Measurements from ENCODE around the gene CEP104. TPM values are rescaled to one million over a fixed set of nuclear protein-coding genes. Genes with fewer than 3 reads are reported as not detected.
"Not testable (repeated sequence)": the region's sequence is repeated elsewhere in the genome, so short reads cannot be mapped to it uniquely, and the experiment has no call there.

Gene CEP104
- total and polyA plus RNA-seq, 10 of the 15 experiments (the other 5 are each of a cell fraction or from before 2014, with no cell fraction given): 7.2 to 34.8 (median 19.3) TPM

DNA sequence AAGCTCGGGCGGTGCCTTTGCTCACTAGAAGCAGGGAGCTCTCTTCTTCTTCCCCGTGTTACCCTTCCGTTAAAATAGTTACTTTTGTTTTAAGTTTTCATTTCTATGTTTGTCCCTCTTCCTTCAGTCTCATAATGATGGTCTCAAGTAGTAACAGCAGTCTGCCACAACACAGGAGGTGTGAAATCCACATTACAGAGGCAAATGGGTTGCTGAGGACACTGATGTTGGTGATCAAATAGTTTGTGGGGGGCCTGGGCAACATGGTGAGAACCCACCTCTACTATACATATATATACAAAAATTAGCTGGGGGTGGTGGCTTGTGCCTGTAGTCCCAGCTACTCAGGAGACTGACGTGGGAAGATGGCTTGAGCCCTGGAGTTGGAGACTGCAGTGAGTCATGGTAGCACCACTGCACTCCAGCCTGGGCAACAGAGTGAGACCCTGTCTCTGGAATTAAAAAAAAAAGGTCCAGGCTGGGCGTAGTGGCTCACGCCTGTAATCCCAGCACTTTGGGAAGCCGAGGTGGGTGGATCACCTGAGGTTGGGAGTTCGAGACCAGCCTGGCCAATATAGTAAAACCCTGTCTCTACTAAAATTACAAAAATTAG, 46.8 kb downstream of the CEP104 start:
- H3K4me3 ChIP-seq; BruUV-seq (replicated peaks); H3K4me1 ChIP-seq (ENCODE audit: control insufficient read depth, insufficient read depth, low read length); H3K27ac ChIP-seq (ENCODE audit: control insufficient read depth, insufficient read depth); POLR2A ChIA-PET; SMC1A ChIA-PET (ENCODE audit: uncharacterized antibody, unreplicated experiment); H3K27me3 ChIP-seq (replicated peaks in 1 of 2; ENCODE audit: control insufficient read depth in 2 of 2, insufficient read depth in 2 of 2, low read length in 1 of 2); ATAC-seq; H4K20me1 ChIP-seq (ENCODE audit: control insufficient read depth, insufficient read depth); H3K36me3 ChIP-seq (ENCODE audit: control insufficient read depth in 2 of 2, insufficient read depth in 2 of 2, low read length in 1 of 2); FAIRE-seq; H3K9ac ChIP-seq (ENCODE audit: control insufficient read depth, insufficient read depth, low read length); in situ Hi-C loops (cut with MboI); H3K9me3 ChIP-seq (replicated peaks; ENCODE audit: control insufficient read depth, insufficient read depth, low read length); intact Hi-C loops (cut with micrococcal nuclease; ENCODE audit: unreplicated experiment); DNase-seq (ENCODE audit: low read depth, low spot score); H2AFZ ChIP-seq (ENCODE audit: control insufficient read depth, low read depth, low read length); RAD21 ChIA-PET (ENCODE audit: unreplicated experiment); H3K4me2 ChIP-seq (ENCODE audit: control insufficient read depth, insufficient read depth); H3K79me2 ChIP-seq (ENCODE audit: control insufficient read depth, insufficient read depth, low read length): not testable (repeated sequence)
- WGBS (ENCODE audit: insufficient coverage, insufficient replicate concordance, low lambda C conversion rate, missing lambda C conversion rate): 28% methylated on average over 9 of the region's 9 CpGs
- CTCF ChIA-PET: interaction anchor here (1.3 kb wide), 1 partner anchor 35 kb away, joined by 3 read pairs; no protein-coding TSS in a partner anchor

DNA sequence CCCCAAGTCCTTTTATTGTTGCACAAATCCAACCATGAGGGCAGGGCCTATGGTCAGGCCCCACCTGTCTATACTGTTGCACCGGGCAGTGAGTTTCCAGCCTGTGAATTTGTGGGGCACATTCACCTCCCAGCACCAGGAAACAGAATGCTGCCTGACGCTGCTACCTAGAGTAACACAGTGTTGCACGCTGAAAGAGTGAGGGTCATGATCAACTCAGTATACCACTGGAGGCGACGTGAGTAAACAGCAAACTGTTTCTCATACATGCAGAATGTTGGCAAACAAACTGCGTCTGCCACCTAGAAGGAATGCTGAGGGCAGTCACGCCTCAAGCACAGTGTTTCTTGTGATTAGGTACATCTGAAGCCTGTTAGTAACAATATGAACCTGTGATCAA, 47.3 kb downstream of the CEP104 start:
- ChIA-PET SMC1A (ENCODE audit: uncharacterized antibody, unreplicated experiment) (no interaction called here), POLR2A (no interaction called here), RAD21 (ENCODE audit: unreplicated experiment) (no interaction called here), CTCF (interaction anchor here (1.3 kb wide), 1 partner anchor 34 kb away, joined by 3 read pairs; no protein-coding TSS in a partner anchor)
- 57% methylated on average over 7 of the region's 7 CpGs for WGBS (ENCODE audit: insufficient coverage, insufficient replicate concordance, low lambda C conversion rate, missing lambda C conversion rate)
- no peak overlapping the region for H3K4me2 ChIP-seq (ENCODE audit: control insufficient read depth, insufficient read depth)
- no peak overlapping the region for H2AFZ ChIP-seq (ENCODE audit: control insufficient read depth, low read depth, low read length)
- H3K4me3 ChIP-seq: no peak overlapping the region
- no TSS peak for BruUV-seq (replicated peaks)
- ATAC-seq (no peak), FAIRE-seq (no peak), DNase-seq (ENCODE audit: low read depth, low spot score) (no peak)
- in situ Hi-C loops (cut with MboI): no loop called here
- peaks cover 6% of the 10 kb centered on the region; the same call in 1 of the 2 replicates for H3K4me1 ChIP-seq (ENCODE audit: control insufficient read depth, insufficient read depth, low read length)
- no peaks in the 10 kb centered on the region for H4K20me1 ChIP-seq (ENCODE audit: control insufficient read depth, insufficient read depth)
- H3K79me2 ChIP-seq (ENCODE audit: control insufficient read depth, insufficient read depth, low read length): no peaks in the 10 kb centered on the region
- H3K27ac ChIP-seq (ENCODE audit: control insufficient read depth, insufficient read depth): no peak overlapping the region
- intact Hi-C loops (cut with micrococcal nuclease; ENCODE audit: unreplicated experiment): no loop called here
- no peaks in the 10 kb centered on the region; the same call in 2 of the 3 replicates for H3K9me3 ChIP-seq (replicated peaks; ENCODE audit: control insufficient read depth, insufficient read depth, low read length)
- no peak overlapping the region for H3K9ac ChIP-seq (ENCODE audit: control insufficient read depth, insufficient read depth, low read length)
- H3K36me3 ChIP-seq (ENCODE audit: control insufficient read depth in 2 of 2, insufficient read depth in 2 of 2, low read length in 1 of 2): no peaks in the 10 kb centered on the region
- H3K27me3 ChIP-seq (replicated peaks in 1 of 2; ENCODE audit: control insufficient read depth in 2 of 2, insufficient read depth in 2 of 2, low read length in 1 of 2): no peaks in the 10 kb centered on the region; a peak in 1 of 4 replicates
- no peak for TF ChIP-seq DPF2 (IDR thresholded peaks at IDR 0.05)
- TF ChIP-seq STAT1 (conservative IDR thresholded peaks at IDR 0.05): no peak
- TF ChIP-seq, protein P1, sequence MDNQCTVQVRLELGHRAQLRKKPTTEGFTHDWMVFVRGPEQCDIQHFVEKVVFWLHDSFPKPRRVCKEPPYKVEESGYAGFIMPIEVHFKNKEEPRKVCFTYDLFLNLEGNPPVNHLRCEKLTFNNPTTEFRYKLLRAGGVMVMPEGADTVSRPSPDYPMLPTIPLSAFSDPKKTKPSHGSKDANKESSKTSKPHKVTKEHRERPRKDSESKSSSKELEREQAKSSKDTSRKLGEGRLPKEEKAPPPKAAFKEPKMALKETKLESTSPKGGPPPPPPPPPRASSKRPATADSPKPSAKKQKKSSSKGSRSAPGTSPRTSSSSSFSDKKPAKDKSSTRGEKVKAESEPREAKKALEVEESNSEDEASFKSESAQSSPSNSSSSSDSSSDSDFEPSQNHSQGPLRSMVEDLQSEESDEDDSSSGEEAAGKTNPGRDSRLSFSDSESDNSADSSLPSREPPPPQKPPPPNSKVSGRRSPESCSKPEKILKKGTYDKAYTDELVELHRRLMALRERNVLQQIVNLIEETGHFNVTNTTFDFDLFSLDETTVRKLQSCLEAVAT (IDR thresholded peaks at IDR 0.05): no peak
- TF ChIP-seq, protein P2, sequence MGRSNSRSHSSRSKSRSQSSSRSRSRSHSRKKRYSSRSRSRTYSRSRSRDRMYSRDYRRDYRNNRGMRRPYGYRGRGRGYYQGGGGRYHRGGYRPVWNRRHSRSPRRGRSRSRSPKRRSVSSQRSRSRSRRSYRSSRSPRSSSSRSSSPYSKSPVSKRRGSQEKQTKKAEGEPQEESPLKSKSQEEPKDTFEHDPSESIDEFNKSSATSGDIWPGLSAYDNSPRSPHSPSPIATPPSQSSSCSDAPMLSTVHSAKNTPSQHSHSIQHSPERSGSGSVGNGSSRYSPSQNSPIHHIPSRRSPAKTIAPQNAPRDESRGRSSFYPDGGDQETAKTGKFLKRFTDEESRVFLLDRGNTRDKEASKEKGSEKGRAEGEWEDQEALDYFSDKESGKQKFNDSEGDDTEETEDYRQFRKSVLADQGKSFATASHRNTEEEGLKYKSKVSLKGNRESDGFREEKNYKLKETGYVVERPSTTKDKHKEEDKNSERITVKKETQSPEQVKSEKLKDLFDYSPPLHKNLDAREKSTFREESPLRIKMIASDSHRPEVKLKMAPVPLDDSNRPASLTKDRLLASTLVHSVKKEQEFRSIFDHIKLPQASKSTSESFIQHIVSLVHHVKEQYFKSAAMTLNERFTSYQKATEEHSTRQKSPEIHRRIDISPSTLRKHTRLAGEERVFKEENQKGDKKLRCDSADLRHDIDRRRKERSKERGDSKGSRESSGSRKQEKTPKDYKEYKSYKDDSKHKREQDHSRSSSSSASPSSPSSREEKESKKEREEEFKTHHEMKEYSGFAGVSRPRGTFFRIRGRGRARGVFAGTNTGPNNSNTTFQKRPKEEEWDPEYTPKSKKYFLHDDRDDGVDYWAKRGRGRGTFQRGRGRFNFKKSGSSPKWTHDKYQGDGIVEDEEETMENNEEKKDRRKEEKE (IDR thresholded peaks at IDR 0.05): no peak
- TF ChIP-seq, protein P3, sequence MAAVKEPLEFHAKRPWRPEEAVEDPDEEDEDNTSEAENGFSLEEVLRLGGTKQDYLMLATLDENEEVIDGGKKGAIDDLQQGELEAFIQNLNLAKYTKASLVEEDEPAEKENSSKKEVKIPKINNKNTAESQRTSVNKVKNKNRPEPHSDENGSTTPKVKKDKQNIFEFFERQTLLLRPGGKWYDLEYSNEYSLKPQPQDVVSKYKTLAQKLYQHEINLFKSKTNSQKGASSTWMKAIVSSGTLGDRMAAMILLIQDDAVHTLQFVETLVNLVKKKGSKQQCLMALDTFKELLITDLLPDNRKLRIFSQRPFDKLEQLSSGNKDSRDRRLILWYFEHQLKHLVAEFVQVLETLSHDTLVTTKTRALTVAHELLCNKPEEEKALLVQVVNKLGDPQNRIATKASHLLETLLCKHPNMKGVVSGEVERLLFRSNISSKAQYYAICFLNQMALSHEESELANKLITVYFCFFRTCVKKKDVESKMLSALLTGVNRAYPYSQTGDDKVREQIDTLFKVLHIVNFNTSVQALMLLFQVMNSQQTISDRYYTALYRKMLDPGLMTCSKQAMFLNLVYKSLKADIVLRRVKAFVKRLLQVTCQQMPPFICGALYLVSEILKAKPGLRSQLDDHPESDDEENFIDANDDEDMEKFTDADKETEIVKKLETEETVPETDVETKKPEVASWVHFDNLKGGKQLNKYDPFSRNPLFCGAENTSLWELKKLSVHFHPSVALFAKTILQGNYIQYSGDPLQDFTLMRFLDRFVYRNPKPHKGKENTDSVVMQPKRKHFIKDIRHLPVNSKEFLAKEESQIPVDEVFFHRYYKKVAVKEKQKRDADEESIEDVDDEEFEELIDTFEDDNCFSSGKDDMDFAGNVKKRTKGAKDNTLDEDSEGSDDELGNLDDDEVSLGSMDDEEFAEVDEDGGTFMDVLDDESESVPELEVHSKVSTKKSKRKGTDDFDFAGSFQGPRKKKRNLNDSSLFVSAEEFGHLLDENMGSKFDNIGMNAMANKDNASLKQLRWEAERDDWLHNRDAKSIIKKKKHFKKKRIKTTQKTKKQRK (IDR thresholded peaks at IDR 0.05; ENCODE audit: low read depth, low read length): no peak
- no peak for TF ChIP-seq ZNF274 (IDR thresholded peaks at IDR 0.05; ENCODE audit: insufficient read depth, insufficient read length)
- no peak for TF ChIP-seq MYC (IDR thresholded peaks at IDR 0.05; ENCODE audit: insufficient read depth, insufficient read length, insufficient replicate concordance, low read length, severe bottlenecking)
- TF ChIP-seq ATF7 (IDR thresholded peaks at IDR 0.05; ENCODE audit: low read depth): no peak
- no peak for TF ChIP-seq KLF5 (IDR thresholded peaks at IDR 0.05; ENCODE audit: partially characterized antibody)
